Caco-2 (cell line): ENCODE data around the gene VILL. TPM values are rescaled to one million over a fixed set of nuclear protein-coding genes. Genes with fewer than 3 reads are reported as not detected.

ENCODE experiments used
- BruUV-seq: library from RNA; stranded (reverse); fragments of 400-500 nt; replicated peaks from 2 replicates; lab custom pipeline; 2021; lab: Mats Ljungman, UMichigan
- CTCF ChIA-PET: fragments of 300-600 bp; sonication (Branson Sonifier 250); formaldehyde crosslinking; loops from one replicate; lab custom pipeline; 2022; ENCODE audit warnings: antibody characterized with exemption; lab: Charles Lee
- POLR2A ChIA-PET: fragments of 300-600 bp; sonication (Branson Sonifier 250); formaldehyde crosslinking; loops from one replicate; lab custom pipeline; 2022; ENCODE audit warnings: antibody characterized with exemption; lab: Charles Lee
- DNase-seq, 2 experiments: peaks; one replicate each; pipeline versions ENCODE4 v3.0.0 to v3.0.0-alpha.2; 2020 to 2022
- H3K27me3 ChIP-seq: replicated peaks from 2 replicates; pipeline ENCODE4 v1.6.0; 2011; ENCODE audit warnings: low read length; ENCODE audit not compliant: control insufficient read depth, insufficient read depth
- H3K36me3 ChIP-seq: 2 replicates; pipeline ENCODE4 v1.5.1; 2011; ENCODE audit warnings: low read length; ENCODE audit not compliant: control insufficient read depth, insufficient read depth
- H3K4me1 ChIP-seq: fragments of 250-450 bp; sonication (Bioruptor Pico); 2 replicates; pipeline ENCODE4 v1.5.1; 2020; ENCODE audit warnings: mild to moderate bottlenecking
- H3K4me3 ChIP-seq: 2 replicates; pipeline ENCODE4 v1.5.1; 2011; ENCODE audit warnings: low read depth, mild to moderate bottlenecking, control low read depth, low read length
- H3K9me3 ChIP-seq: fragments of 250-450 bp; sonication (Bioruptor Pico); 2 replicates; pipeline ENCODE4 v1.5.1; 2020; ENCODE audit warnings: mild to moderate bottlenecking, moderate library complexity
- H3K27ac Mint-ChIP-seq: one replicate; pipeline ENCODE4 v1.8.0; 2022; ENCODE audit warnings: mixed read lengths; ENCODE audit not compliant: unreplicated experiment
- H3K27me3 Mint-ChIP-seq: one replicate; pipeline ENCODE4 v1.8.0; 2022; ENCODE audit warnings: mixed read lengths; ENCODE audit not compliant: insufficient read depth, unreplicated experiment
- H3K36me3 Mint-ChIP-seq: one replicate; pipeline ENCODE4 v1.8.0; 2022; ENCODE audit warnings: mild to moderate bottlenecking, mixed read lengths; ENCODE audit not compliant: insufficient read depth, unreplicated experiment
- H3K4me1 Mint-ChIP-seq: one replicate; pipeline ENCODE4 v1.8.0; 2022; ENCODE audit warnings: low read depth, mixed read lengths; ENCODE audit not compliant: unreplicated experiment
- H3K4me3 Mint-ChIP-seq: one replicate; pipeline ENCODE4 v1.8.0; 2022; ENCODE audit warnings: mild to moderate bottlenecking, moderate library complexity, mixed read lengths; ENCODE audit not compliant: unreplicated experiment
- H3K9me3 Mint-ChIP-seq: one replicate; pipeline ENCODE4 v1.8.0; 2022; ENCODE audit warnings: mixed read lengths; ENCODE audit not compliant: unreplicated experiment
- intact Hi-C: fragments of 100-400 bp; cut with micrococcal nuclease; formaldehyde crosslinking; loops from one replicate; pipeline ENCODE4 v1.10.0; 2022; ENCODE audit not compliant: unreplicated experiment
- total RNA-seq: library from RNA; stranded (reverse); gene quantifications from 2 replicates; pipeline ENCODE4 v1.2.3, GENCODE V29; 2022
- TF ChIP-seq, protein P1 (sequence below), 2 experiments: fragments of 200-600 bp in 1 of 2; IDR thresholded peaks; 1 replicate in 1 of 2; 2 replicates in 1 of 2; pipeline versions ENCODE4 v1.5.1 to v1.8.0; 2011 to 2022; ENCODE audit warnings: antibody characterized with exemption in 1 of 2, control low read depth in 1 of 2, inconsistent platforms in 1 of 2, low read depth in 1 of 2, low read length in 1 of 2, mild to moderate bottlenecking in 1 of 2, moderate library complexity in 1 of 2; ENCODE audit not compliant: insufficient read depth in 1 of 2, severe bottlenecking in 1 of 2, unreplicated experiment in 1 of 2

The VILL gene
- total RNA-seq, 1 experiment from 2014 or later = 11.7 TPM

DNA sequence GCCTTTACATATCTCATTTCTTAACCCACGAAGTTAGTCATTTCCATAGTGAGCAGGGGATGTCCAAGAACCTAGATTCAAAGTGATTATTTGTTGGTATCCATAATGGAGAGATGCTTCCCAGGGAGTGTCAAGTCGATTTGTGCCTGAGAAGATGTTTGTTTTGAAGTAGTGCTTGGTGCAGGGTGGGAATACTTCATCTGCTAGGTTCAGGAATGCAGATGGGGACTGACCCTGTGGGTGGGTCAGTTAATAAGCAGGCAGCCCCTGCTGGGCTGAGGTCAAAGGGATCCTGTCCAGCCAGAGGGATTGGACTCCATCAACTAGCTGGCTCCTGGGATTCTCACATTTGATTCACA, 44.1 kb upstream of the VILL start:
- Mint-ChIP-seq H3K9me3 (no peaks in the 10 kb centered on the region), H3K27me3 (no peaks in the 10 kb centered on the region), H3K36me3 (peaks cover 32% of the 10 kb centered on the region), H3K4me1 (peaks cover 50% of the 10 kb centered on the region), H3K27ac (peak overlapping the region; percentile 69), H3K4me3 (peak overlapping the region; percentile 47)
- Histone ChIP-seq H3K9me3 (no peaks in the 10 kb centered on the region), H3K4me1 (peaks cover 39% of the 10 kb centered on the region), H3K36me3 (no peaks in the 10 kb centered on the region), H3K4me3 (no peak overlapping the region), H3K27me3 (no peaks in the 10 kb centered on the region)
- intact Hi-C loops = loop anchor here (1.0 kb wide), 2 partner anchors 10 to 18 kb away; no protein-coding TSS in a partner anchor
- CTCF ChIA-PET = no interaction called here
- TSS peak; percentile 55 for BruUV-seq
- POLR2A ChIA-PET = no interaction called here
- TF ChIP-seq, protein P1, sequence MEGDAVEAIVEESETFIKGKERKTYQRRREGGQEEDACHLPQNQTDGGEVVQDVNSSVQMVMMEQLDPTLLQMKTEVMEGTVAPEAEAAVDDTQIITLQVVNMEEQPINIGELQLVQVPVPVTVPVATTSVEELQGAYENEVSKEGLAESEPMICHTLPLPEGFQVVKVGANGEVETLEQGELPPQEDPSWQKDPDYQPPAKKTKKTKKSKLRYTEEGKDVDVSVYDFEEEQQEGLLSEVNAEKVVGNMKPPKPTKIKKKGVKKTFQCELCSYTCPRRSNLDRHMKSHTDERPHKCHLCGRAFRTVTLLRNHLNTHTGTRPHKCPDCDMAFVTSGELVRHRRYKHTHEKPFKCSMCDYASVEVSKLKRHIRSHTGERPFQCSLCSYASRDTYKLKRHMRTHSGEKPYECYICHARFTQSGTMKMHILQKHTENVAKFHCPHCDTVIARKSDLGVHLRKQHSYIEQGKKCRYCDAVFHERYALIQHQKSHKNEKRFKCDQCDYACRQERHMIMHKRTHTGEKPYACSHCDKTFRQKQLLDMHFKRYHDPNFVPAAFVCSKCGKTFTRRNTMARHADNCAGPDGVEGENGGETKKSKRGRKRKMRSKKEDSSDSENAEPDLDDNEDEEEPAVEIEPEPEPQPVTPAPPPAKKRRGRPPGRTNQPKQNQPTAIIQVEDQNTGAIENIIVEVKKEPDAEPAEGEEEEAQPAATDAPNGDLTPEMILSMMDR (IDR thresholded peaks at IDR 0.05; ENCODE audit: insufficient read depth in 1 of 2, low read depth in 1 of 2, low read length in 1 of 2, severe bottlenecking in 1 of 2, unreplicated experiment in 1 of 2) = no peak
- no peak for DNase-seq

DNA sequence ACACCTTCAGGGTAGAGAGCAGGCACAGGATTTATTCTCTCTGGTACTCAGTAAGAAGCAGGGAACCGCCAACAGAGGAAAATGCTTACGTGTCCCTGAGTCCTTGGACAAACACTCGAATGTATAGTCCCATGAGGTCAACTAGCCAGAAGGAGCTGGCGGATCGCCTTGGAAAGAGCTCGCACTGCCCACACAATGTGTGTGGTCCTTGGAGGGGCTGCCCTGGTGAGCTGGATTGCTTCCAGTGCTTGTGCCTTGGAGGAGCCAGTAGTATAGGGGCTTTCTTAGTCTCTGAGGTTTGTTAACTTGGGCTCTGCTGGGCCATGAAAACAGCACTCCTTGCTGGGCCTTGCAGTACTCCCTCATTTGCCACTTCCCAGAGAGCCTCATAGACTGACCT, 40.7 kb upstream of the VILL start:
- ChIA-PET POLR2A (interaction anchor here (0.5 kb wide), 1 partner anchor 54 kb away, joined by 3 read pairs; no protein-coding TSS in a partner anchor), CTCF (no interaction called here)
- intact Hi-C loops = no loop called here
- Histone ChIP-seq H3K4me3 (no peak overlapping the region), H3K36me3 (no peaks in the 10 kb centered on the region; the same call in 1 of the 2 replicates), H3K9me3 (no peaks in the 10 kb centered on the region), H3K27me3 (no peaks in the 10 kb centered on the region), H3K4me1 (peaks cover 24% of the 10 kb centered on the region)
- DNase-seq = no peak
- Mint-ChIP-seq H3K4me1 (peaks cover 27% of the 10 kb centered on the region), H3K27me3 (no peaks in the 10 kb centered on the region), H3K36me3 (peaks cover 36% of the 10 kb centered on the region), H3K9me3 (no peaks in the 10 kb centered on the region), H3K27ac (no peak overlapping the region), H3K4me3 (no peak overlapping the region)
- TF ChIP-seq, protein P1 (IDR thresholded peaks at IDR 0.05; ENCODE audit: insufficient read depth in 1 of 2, low read depth in 1 of 2, low read length in 1 of 2, severe bottlenecking in 1 of 2, unreplicated experiment in 1 of 2) = no peak
- no TSS peak for BruUV-seq

DNA sequence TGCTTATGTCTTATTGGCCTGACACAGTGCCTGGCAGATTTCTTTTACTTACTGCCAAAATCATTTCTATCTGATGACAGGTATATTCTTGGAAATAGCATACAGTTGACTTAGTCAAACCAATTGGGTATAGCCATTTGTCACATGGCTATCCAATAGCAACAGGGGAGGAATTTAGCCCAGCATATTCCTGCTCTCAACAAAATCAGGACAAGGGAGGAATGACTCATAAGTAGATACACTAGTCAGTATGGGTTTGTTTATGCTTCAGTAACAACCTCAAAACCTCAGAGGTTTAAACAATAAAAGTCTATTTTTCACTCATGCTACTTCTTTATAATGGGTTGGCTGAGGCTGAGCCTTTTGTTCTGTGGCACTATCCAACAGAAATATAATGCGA, 38.0 kb upstream of the VILL start:
- Mint-ChIP-seq H3K36me3 (peaks cover 31% of the 10 kb centered on the region), H3K4me3 (no peak overlapping the region), H3K27ac (no peak overlapping the region), H3K4me1 (peaks cover 14% of the 10 kb centered on the region), H3K27me3 (no peaks in the 10 kb centered on the region), H3K9me3 (no peaks in the 10 kb centered on the region)
- Histone ChIP-seq H3K27me3 (no peaks in the 10 kb centered on the region), H3K4me3 (no peak overlapping the region), H3K36me3 (no peaks in the 10 kb centered on the region; the same call in 1 of the 2 replicates), H3K4me1 (no peaks in the 10 kb centered on the region), H3K9me3 (no peaks in the 10 kb centered on the region)
- ChIA-PET POLR2A (no interaction called here), CTCF (no interaction called here)
- TF ChIP-seq, protein P1 (IDR thresholded peaks at IDR 0.05; ENCODE audit: insufficient read depth in 1 of 2, low read depth in 1 of 2, low read length in 1 of 2, severe bottlenecking in 1 of 2, unreplicated experiment in 1 of 2) = no peak
- no peak for DNase-seq
- no TSS peak for BruUV-seq
- intact Hi-C loops = no loop called here
